GM23248 (cell line): ENCODE data around the gene JAGN1. TPM values are rescaled to one million over a fixed set of nuclear protein-coding genes. Genes with fewer than 3 reads are reported as not detected.

Experiments
- DNase-seq: peaks from one replicate; pipeline ENCODE4 v3.0.0-alpha.2; 2015
- H2AFZ ChIP-seq: fragments of 200-600 bp; sonication (generic); 2 replicates; pipeline ENCODE4 v1.6.1; 2016; ENCODE audit warnings: antibody characterized with exemption
- H3F3A ChIP-seq: fragments of 200-600 bp; sonication (generic); 2 replicates; pipeline ENCODE4 v1.6.1; 2016; ENCODE audit warnings: mild to moderate bottlenecking, antibody characterized with exemption, mixed run types; ENCODE audit not compliant: insufficient read depth
- H3K27ac ChIP-seq: fragments of 200-600 bp; sonication (generic); 2 replicates; pipeline ENCODE4 v1.5.1; 2016; ENCODE audit warnings: mild to moderate bottlenecking
- H3K27me3 ChIP-seq: fragments of 200-600 bp; sonication (generic); replicated peaks from 2 replicates; pipeline ENCODE4 v1.6.1; 2016; ENCODE audit warnings: mild to moderate bottlenecking; ENCODE audit not compliant: insufficient read depth
- H3K36me3 ChIP-seq: fragments of 200-600 bp; sonication (generic); 2 replicates; pipeline ENCODE4 v1.6.1; 2016; ENCODE audit warnings: low read depth, mild to moderate bottlenecking
- H3K4me1 ChIP-seq: fragments of 200-600 bp; sonication (generic); 2 replicates; pipeline ENCODE4 v1.6.1; 2016; ENCODE audit warnings: mild to moderate bottlenecking; ENCODE audit not compliant: insufficient read depth
- H3K4me2 ChIP-seq: fragments of 200-600 bp; sonication (generic); one replicate; pipeline ENCODE4 v1.6.1; 2016; ENCODE audit warnings: mild to moderate bottlenecking; ENCODE audit not compliant: unreplicated experiment
- H3K4me3 ChIP-seq: fragments of 200-600 bp; sonication (generic); 2 replicates; pipeline ENCODE4 v1.5.1; 2016; ENCODE audit warnings: mild to moderate bottlenecking
- H3K79me2 ChIP-seq: fragments of 200-600 bp; sonication (generic); 2 replicates; pipeline ENCODE4 v1.6.1; 2016; ENCODE audit warnings: mild to moderate bottlenecking; ENCODE audit not compliant: insufficient read depth
- H3K9ac ChIP-seq: fragments of 200-600 bp; sonication (generic); 2 replicates; pipeline ENCODE4 v1.6.1; 2016; ENCODE audit warnings: mild to moderate bottlenecking
- H3K9me2 ChIP-seq: fragments of 200-600 bp; sonication (generic); 2 replicates; pipeline ENCODE4 v1.6.1; 2016; ENCODE audit warnings: mixed run types, mild to moderate bottlenecking, moderate library complexity; ENCODE audit not compliant: insufficient read depth
- H3K9me3 ChIP-seq: fragments of 200-600 bp; sonication (generic); one replicate; pipeline ENCODE4 v1.6.1; 2017; ENCODE audit warnings: low read depth
- H4K20me1 ChIP-seq: fragments of 200-600 bp; sonication (generic); 2 replicates; pipeline ENCODE4 v1.6.0; 2016; ENCODE audit not compliant: insufficient read depth
- EZH2 ChIP-seq: fragments of 200-600 bp; sonication (generic); IDR thresholded peaks from 2 replicates; pipeline ENCODE4 v1.6.1; 2018; ENCODE audit warnings: antibody characterized with exemption, mild to moderate bottlenecking; ENCODE audit not compliant: insufficient read depth, poor library complexity, severe bottlenecking
- EZH2phosphoT487 ChIP-seq: fragments of 200-600 bp; sonication (generic); IDR thresholded peaks from 2 replicates; pipeline ENCODE4 v1.6.1; 2018; ENCODE audit warnings: antibody characterized with exemption, moderate library complexity, mild to moderate bottlenecking, low read depth; ENCODE audit not compliant: insufficient read depth
- WGBS, 2 experiments: methylation state at CpG; one replicate each; pipeline ENCODE4 v1.1.6; 2015 to 2017; ENCODE audit warnings: low lambda C conversion rate in 2 of 2, low coverage in 1 of 2; ENCODE audit errors: missing lambda C conversion rate in 2 of 2; 5-methylcytosine and 5-hydroxymethylcytosine counted together
- in situ Hi-C: fragments of 300-500 bp; cut with MboI; formaldehyde crosslinking; loops from 2 replicates; pipeline ENCODE4 v1.15.0; 2020
- polyA plus RNA-seq: library from polyadenylated mRNA; unstranded; fragments of >200 nt; fragmentation: Nextera tagmentation; extraction: Ambion mirVana; gene quantifications from 2 replicates; pipeline ENCODE4 v1.2.1, GENCODE V29; 2016
- total RNA-seq: library from RNA; depleted of rRNA; stranded (reverse); fragments of >200 nt; shearing (Covaris generic); gene quantifications from 2 replicates; pipeline ENCODE4 v1.2.3, GENCODE V29; 2014

The JAGN1 gene
- total and polyA plus RNA-seq, 2 experiments from 2014 or later, result 35.7 to 45.3 TPM

GRCh38 chr3:9916346-9916733 is 25.9 kb downstream of the JAGN1 start:
- Histone ChIP-seq H3K4me3 (peak overlapping the region; percentile 77), H4K20me1 (no peaks in the 10 kb centered on the region), H3K79me2 (no peaks in the 10 kb centered on the region), H3K36me3 (no peaks in the 10 kb centered on the region), H3K4me2 (peak overlapping the region; percentile 87), H3K4me1 (peaks cover 13% of the 10 kb centered on the region), H3K9me2 (no peaks in the 10 kb centered on the region), H3K9ac (peak overlapping the region; percentile 81), H3F3A (peaks cover 6% of the 10 kb centered on the region; the same call in 1 of the 2 replicates), H3K27me3 (no peaks in the 10 kb centered on the region), H2AFZ (peak overlapping the region; percentile 73), H3K9me3 (no peaks in the 10 kb centered on the region), H3K27ac (peak overlapping the region; percentile 84)
- in situ Hi-C loops, result no loop called here
- TF ChIP-seq EZH2phosphoT487 (no peak), EZH2 (no peak)
- WGBS, 2 experiments, result 18 to 22% methylated on average over 5 to 7 of the region's 7 CpGs
- peak; percentile 87 for DNase-seq

GRCh38 chr3:9916734-9917680 is 26.6 kb downstream of the JAGN1 start, which contains the start of gene IL17RC:
Gene IL17RC, plus strand, starts transcription at chr3:9917098. Its CDS starts 218 bp downstream, at chr3:9917316.
- TF ChIP-seq EZH2 (no peak), EZH2phosphoT487 (no peak)
- Histone ChIP-seq H3K9me2 (no peaks in the 10 kb centered on the region), H3K4me2 (peak within 1 kb of the TSS; percentile 87), H3K9ac (peak within 1 kb of the TSS; percentile 81), H3K27me3 (no peaks in the 10 kb centered on the region), H3K4me1 (peaks cover 13% of the 10 kb centered on the region), H3K79me2 (no peaks in the 10 kb centered on the region), H2AFZ (peak within 1 kb of the TSS; percentile 80), H3F3A (peaks cover 6% of the 10 kb centered on the region; the same call in 1 of the 2 replicates), H3K4me3 (peak within 1 kb of the TSS; percentile 77), H3K27ac (peak within 1 kb of the TSS; percentile 84), H3K36me3 (no peaks in the 10 kb centered on the region), H4K20me1 (no peaks in the 10 kb centered on the region), H3K9me3 (no peaks in the 10 kb centered on the region)
- WGBS, 2 experiments, result 5% methylated on average over 16 to 19 of the region's 19 CpGs
- in situ Hi-C loops, result no loop called here
- peak; percentile 95 for DNase-seq

GRCh38 chr3:9917820-9918219 is 27.4 kb downstream of the JAGN1 start:
- H3K4me3 ChIP-seq, result peak overlapping the region; percentile 77; the same call in 1 of the 2 replicates
- H2AFZ ChIP-seq, result no peak overlapping the region; the same call in 1 of the 2 replicates
- H3K9ac ChIP-seq, result peak overlapping the region; percentile 81; the same call in 1 of the 2 replicates
- TF ChIP-seq EZH2phosphoT487 (no peak), EZH2 (no peak)
- peaks cover 2% of the 10 kb centered on the region; the same call in 1 of the 2 replicates for H3F3A ChIP-seq
- no peaks in the 10 kb centered on the region for H3K9me2 ChIP-seq
- no peaks in the 10 kb centered on the region for H4K20me1 ChIP-seq
- in situ Hi-C loops, result no loop called here
- no peak for DNase-seq
- peaks cover 6% of the 10 kb centered on the region for H3K4me1 ChIP-seq
- H3K27ac ChIP-seq, result no peak overlapping the region
- H3K79me2 ChIP-seq, result no peaks in the 10 kb centered on the region
- no peaks in the 10 kb centered on the region for H3K27me3 ChIP-seq
- H3K9me3 ChIP-seq, result no peaks in the 10 kb centered on the region
- WGBS, 2 experiments, result 73 to 90% methylated on average over 8 to 10 of the region's 10 CpGs
- no peaks in the 10 kb centered on the region for H3K36me3 ChIP-seq
- H3K4me2 ChIP-seq, result peak overlapping the region; percentile 87

DNA sequence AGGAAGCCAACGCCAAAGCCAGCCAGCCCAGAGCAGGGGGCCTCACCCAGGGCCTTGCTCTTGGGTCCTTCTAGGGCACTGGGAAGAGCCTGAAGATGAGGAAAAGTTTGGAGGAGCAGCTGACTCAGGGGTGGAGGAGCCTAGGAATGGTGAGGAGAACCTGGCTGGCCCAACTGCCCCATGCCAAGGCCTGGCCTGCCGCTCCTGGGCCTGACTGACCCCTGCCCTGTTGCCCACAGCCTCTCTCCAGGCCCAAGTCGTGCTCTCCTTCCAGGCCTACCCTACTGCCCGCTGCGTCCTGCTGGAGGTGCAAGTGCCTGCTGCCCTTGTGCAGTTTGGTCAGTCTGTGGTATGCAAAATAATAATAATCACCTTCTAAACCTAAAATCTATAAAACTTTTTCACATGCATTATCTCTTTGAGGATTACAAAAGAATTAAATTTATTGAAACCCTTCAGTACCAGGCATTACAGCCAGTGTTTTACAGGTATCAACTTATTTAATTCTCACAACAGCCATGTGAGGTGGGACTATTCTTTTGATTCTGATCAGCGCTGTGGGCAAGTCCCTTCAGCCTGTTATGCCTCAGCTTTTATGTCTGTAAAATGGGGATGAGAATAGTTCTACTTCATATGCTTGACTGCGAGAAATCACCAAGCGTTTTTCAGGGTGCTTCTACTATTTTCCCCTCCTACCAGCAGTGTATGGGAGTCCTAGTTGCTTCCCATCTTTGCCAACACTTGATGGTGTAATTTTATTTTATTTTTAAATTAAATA is 28.0 kb downstream of the JAGN1 start:
- no peaks in the 10 kb centered on the region for H3K27me3 ChIP-seq
- peak overlapping the region; percentile 87 for H3K4me2 ChIP-seq
- no peaks in the 10 kb centered on the region for H3K9me3 ChIP-seq
- H3K79me2 ChIP-seq, result no peaks in the 10 kb centered on the region
- no peak for DNase-seq
- in situ Hi-C loops, result no loop called here
- H3F3A ChIP-seq, result no peaks in the 10 kb centered on the region
- H3K4me1 ChIP-seq, result peaks cover 6% of the 10 kb centered on the region
- H3K36me3 ChIP-seq, result no peaks in the 10 kb centered on the region
- no peak overlapping the region for H3K27ac ChIP-seq
- H3K9ac ChIP-seq, result no peak overlapping the region
- TF ChIP-seq EZH2, result no peak
- TF ChIP-seq EZH2phosphoT487, result no peak
- 92 to 93% methylated on average over 8 of the region's 8 CpGs for WGBS, 2 experiments
- no peak overlapping the region for H2AFZ ChIP-seq
- H4K20me1 ChIP-seq, result no peaks in the 10 kb centered on the region
- no peaks in the 10 kb centered on the region for H3K9me2 ChIP-seq
- H3K4me3 ChIP-seq, result no peak overlapping the region
